G401 (cell line): ENCODE measurements around the gene CYP2A6. TPM values are rescaled to one million over a fixed set of nuclear protein-coding genes. Genes with fewer than 3 reads are reported as not detected.

Experiments used
- DNase-seq: peaks from one replicate; pipeline ENCODE4 v3.0.0-alpha.2; 2015; ENCODE audit warnings: low spot score
- in situ Hi-C: cut with HindIII; loops from 2 replicates; pipeline ENCODE4 v1.10.0; 2016; ENCODE audit warnings: low sequenced_read_pairs, mixed read lengths
- total RNA-seq: library from RNA; depleted of rRNA; stranded (reverse); fragments of >200 nt; shearing (Covaris generic); gene quantifications from 2 replicates; pipeline ENCODE4 v1.2.3, GENCODE V29; 2014

CYP2A6 gene
- total RNA-seq, 1 experiment from 2014 or later, result not detected

- in situ Hi-C loops, result no loop called here
- peak; percentile 51 for DNase-seq
Measured at GRCh38 chr19:40805258-40805868, 44.9 kb downstream of the CYP2A6 start.

DNA sequence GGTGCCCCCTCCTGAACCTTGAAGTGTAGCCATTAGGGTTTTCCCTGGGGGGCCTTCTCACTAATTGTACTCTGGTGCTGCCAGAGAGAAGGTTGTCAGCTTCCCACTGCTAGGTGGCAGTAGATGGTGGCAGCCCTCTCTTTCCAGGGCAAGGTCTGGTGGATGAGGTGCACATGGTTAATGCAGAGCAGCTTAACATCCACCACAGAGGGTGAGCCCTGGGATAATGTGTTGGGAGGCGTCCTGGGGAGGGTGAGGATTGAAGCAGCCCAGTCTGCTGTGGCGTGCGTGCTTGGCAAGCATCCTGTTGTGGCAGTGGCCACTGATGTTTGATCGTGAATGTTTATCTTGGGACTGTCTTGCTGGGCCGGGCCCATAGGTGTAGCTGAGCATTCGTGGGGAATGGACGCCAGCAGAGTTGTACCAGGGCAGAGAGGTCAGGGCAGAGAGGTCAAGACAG is 45.4 kb downstream of the CYP2A6 start:
- DNase-seq, result peak; percentile 59
- in situ Hi-C loops, result no loop called here

GRCh38 chr19:40803857-40804782 is 46.1 kb downstream of the CYP2A6 start:
- in situ Hi-C loops, result no loop called here
- DNase-seq, result peak; percentile 37

DNA sequence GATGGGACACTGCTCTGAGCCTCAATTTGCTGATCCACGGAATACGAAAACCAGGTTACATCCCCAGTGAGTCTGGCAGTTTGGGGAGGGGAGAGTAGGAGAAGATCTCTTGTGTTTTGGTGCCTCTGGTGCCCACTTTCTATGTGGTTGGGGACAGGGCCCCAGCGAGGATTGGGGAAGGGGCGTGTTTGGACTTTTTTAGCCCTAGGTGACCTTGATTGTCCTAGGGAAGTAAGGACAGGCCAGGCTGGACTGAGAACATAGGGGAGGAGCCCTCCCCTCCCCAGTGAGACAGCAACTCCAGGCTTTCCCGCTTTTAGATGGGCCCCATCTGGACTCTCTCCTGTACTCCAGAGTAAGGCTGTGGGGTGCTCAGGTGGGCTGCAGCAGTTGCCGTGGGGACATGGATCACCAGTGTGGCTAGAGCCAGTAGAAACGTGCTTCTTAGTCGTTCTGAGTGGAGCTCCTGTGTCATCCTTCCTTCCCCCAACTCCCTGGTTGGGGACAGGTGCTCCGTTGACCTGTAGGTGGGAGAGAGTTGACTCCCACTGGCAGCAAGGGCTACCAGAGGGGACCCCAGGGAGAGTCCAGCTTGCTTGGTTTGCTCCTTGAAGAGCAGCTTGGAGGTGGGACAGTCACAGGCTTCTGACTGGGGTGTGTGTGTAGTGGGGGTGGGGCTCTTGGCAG is 46.9 kb downstream of the CYP2A6 start:
- in situ Hi-C loops, result no loop called here
- no peak for DNase-seq

DNA sequence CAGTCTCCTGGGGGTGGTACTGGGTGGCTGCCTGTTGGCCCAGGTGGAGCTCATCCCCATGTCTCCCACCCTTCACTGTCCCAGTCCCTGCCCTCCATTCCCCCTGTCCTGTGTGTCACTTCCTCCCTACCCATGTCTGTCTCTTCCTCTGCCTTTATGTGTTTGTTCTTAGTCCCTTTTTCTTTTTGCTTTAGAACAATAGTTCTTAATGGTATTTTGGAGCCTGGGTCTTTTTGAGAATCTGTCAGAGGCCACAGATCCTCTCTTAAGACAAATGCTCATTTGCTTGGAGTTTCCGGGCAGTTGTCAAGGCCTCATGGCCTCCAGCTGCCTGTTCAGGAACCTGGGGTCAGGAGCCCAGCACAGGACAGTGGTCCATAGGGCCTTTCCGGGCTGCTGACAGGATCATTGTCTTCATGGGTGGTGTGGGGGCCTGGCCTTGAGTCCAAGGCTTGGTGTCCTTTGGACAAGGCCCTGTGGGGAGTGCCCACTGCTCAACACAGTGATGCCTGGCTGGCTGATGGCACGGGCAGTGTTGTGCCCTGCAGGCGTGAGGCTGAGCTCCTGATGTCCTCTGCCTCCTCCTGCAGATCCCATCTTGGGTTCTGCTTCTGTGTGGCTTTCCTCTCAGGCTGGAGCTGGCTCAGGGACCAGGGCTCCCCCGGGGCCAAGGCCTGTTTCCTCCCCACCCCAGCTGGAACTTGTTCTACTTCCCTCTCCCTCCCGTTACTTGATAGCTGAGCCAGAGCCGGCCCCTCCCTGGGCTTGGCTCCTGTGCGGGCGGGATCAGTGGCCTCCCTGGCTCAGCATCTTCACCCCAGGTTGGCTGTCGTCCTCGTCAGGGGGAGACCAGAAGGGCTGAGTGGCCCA is 47.7 kb downstream of the CYP2A6 start:
- in situ Hi-C loops, result no loop called here
- peak; percentile 75 for DNase-seq

GRCh38 chr19:40801426-40802299 is 48.6 kb downstream of the CYP2A6 start:
- DNase-seq, result peak; percentile 21
- in situ Hi-C loops, result no loop called here

- in situ Hi-C loops, result no loop called here
- DNase-seq, result peak; percentile 14
Measured at GRCh38 chr19:40800997-40801377, 49.3 kb downstream of the CYP2A6 start.

DNA sequence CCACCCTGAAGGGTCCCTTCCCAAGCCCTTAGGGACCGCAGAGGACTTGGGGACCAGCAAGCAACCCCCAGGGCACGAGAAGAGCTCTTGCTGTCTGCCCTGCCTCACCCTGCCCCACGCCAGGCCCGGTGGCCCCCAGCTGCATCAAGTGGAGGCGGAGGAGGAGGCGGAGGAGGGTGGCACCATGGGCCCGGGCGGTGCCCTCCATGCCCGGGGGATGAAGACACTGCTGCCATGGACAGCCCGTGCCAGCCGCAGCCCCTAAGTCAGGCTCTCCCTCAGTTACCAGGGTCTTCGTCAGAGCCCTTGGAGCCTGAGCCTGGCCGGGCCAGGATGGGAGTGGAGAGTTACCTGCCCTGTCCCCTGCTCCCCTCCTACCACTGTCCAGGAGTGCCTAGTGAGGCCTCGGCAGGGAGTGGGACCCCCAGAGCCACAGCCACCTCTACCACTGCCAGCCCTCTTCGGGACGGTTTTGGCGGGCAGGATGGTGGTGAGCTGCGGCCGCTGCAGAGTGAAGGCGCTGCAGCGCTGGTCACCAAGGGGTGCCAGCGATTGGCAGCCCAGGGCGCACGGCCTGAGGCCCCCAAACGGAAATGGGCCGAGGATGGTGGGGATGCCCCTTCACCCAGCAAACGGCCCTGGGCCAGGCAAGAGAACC is 49.8 kb downstream of the CYP2A6 start:
- DNase-seq, result no peak
- in situ Hi-C loops, result no loop called here

DNA sequence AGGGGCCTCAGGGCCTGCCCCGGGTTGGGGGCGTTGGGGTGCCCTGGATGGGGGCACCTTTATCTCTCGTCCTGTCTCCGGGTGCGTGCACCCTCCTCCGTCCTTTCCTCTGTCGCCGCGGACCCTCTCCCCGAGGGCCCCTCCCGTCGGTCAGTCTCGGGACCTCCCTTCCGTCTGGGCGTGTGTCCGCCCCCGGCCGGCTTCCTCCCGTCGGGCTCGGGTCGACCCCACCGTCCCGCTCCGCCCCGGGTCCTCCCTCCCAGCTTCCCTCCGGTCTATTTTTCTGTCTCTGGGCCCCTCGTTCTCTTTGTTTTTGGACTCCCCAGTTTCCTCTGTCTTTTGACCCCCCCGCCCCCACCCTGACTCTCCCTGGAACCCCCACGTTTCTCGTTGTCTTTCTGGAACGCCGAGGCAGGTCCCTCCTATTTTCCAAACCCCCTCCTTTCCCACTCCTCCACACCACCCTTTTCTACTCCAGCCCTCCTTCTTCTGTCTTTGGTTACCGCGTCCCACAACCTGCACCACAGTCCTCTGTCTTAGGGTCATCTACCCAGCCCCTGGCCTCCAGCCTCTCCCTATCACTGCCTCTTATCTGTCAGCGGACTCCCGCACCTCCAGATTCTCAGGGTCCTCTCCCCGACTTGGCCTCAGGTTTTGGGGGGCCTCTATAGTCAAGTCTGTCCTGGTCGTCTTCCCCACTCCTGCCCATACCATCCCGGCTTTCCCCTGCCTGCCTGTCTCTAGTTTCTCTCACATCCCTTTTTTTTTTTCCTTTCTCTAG is 50.5 kb downstream of the CYP2A6 start:
- in situ Hi-C loops, result no loop called here
- DNase-seq, result peak; percentile 19

DNA sequence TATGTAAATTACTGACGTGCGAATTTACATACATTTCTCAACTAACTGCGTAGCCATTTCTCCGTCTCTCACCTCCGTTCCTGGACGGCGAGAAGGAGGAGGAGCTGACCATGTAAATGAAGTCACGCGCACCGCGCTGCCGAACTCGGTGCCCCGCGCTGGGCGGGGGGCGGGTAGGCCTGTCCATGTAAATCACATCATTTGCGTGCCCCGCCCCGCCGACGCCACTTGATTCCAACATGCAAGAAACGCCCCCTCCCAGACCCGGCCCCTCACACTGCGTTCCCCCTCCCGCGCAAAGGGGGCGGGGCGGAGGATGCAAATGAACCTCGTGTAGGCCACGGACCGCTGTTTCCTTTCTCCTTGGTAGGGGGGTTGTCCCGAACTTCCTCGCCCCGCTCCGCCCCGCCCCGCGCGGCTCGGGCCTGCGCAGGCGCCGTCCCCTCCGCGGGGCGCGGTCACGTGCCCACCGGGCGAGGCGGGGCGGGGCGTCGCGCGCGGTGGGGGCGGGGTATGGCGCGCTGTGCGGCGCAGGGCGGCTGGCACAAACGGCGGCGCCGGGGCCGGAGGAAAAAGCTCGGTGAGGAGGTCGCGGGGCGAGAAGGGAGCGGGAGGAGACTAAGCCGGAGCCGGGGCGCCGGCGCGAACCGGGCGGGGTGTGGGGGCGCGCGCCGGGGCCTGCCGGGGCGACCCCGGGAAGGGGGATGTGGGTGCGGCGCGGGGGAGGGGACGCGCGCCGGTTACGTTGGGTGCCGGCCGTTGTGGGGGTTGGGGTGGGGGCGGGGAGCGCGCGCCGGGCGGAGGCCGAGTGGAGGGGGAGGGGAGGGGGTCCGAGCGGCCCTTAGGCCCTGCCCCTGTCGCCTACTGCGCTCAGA is 51.3 kb downstream of the CYP2A6 start, which contains the start of gene EGLN2:
EGLN2 (plus strand) TSS at position 509 of the 875 bp plus-strand sequence. CDS start 1,382 bp downstream, outside the sequence.
- in situ Hi-C loops, result no loop called here

GRCh38 chr19:40797963-40798682 is 52.1 kb downstream of the CYP2A6 start:
- peak; percentile 75 for DNase-seq
- in situ Hi-C loops, result no loop called here

More for the DNA sequence above, 51.3 kb downstream of the CYP2A6 start, which contains the start of gene EGLN2:
- DNase-seq, result peak; percentile 100

DNA sequence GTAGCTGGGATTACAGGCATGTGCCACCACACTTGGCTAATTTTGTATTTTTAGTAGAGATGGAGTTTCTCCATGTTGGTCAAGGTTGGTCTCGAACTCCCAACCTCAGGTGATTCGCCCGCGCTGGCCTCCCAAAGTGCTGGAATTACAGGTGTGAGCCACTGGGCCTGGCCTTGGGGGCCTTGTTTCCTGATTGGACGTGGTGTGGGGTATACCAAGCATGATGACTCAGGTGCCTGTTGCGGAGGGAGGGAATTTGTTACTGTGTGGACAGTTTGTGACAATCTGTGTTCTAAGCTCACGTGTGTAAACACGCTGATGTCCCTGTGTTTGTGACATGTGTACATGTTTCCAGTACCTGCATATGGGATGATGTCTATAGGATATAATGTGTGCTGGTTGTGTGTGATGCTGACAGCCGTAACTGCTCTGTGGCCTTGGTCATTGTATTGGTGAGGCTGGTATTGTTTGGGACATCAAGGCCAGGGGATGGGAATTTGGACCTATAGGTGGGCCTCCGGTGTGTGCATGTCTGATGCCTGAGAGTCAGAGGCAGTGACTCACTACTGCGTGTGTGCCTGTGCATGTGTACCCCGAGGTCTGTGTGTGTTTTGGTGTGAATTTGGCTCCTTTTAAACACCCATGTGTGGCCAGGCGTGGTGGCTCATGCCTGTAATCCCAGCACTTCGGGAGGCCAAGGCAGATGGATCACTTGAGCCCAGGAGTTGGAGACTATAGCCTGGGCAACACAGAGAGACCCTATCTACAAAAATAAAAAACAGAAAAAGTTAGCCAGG is 52.9 kb downstream of the CYP2A6 start:
- in situ Hi-C loops, result no loop called here
- no peak for DNase-seq
